HEK293T (cell line): Measurements from ENCODE around the gene BCR.

Experiments used
- CTCF ChIA-PET: fragments of 350-600 bp; formaldehyde crosslinking; extraction: SDS; loops from one replicate; lab custom pipeline; 2021; ENCODE audit warnings: antibody characterized with exemption, inconsistent platforms; lab: Yijun Ruan, JAX
- POLR2A ChIA-PET: fragments of 350-600 bp; formaldehyde crosslinking; extraction: SDS; loops from one replicate; lab custom pipeline; 2020; ENCODE audit warnings: antibody characterized with exemption, inconsistent platforms; lab: Yijun Ruan, JAX
- DNase-seq: peaks from one replicate; pipeline ENCODE4 v3.0.0; 2012; ENCODE audit warnings: mixed read lengths; ENCODE audit errors: extremely low spot score
- ARNT ChIP-seq: fragments of 450-650 bp; IDR thresholded peaks from 2 replicates; pipeline ENCODE4 v1.6.1; 2017; ENCODE audit warnings: mild to moderate bottlenecking
- BHLHE40 ChIP-seq: fragments of 450-650 bp; IDR thresholded peaks from 2 replicates; pipeline ENCODE4 v1.6.1; 2016; ENCODE audit warnings: mild to moderate bottlenecking, moderate library complexity, borderline replicate concordance
- CTBP1 ChIP-seq: fragments of 450-650 bp; IDR thresholded peaks from 2 replicates; pipeline ENCODE4 v1.6.1; 2016; ENCODE audit warnings: borderline replicate concordance
- ELF4 ChIP-seq: fragments of 450-650 bp; IDR thresholded peaks from 2 replicates; pipeline ENCODE4 v1.6.1; 2017; ENCODE audit warnings: antibody characterized with exemption
- FOXA1 ChIP-seq: fragments of 450-650 bp; IDR thresholded peaks from 2 replicates; pipeline ENCODE4 v1.6.1; 2016; ENCODE audit warnings: mild to moderate bottlenecking
- FOXK2 ChIP-seq: fragments of 450-650 bp; IDR thresholded peaks from 2 replicates; pipeline ENCODE4 v1.6.1; 2016; ENCODE audit warnings: mild to moderate bottlenecking
- FOXM1 ChIP-seq: fragments of 450-650 bp; IDR thresholded peaks from 2 replicates; pipeline ENCODE4 v1.6.1; 2017; ENCODE audit warnings: mild to moderate bottlenecking, borderline replicate concordance
- HDGF ChIP-seq: fragments of 450-650 bp; IDR thresholded peaks from 2 replicates; pipeline ENCODE4 v1.6.1; 2017; ENCODE audit warnings: antibody characterized with exemption, borderline replicate concordance
- L3MBTL2 ChIP-seq: fragments of 450-650 bp; conservative IDR thresholded peaks from 2 replicates; pipeline ENCODE4 v1.6.1; 2016; ENCODE audit warnings: mild to moderate bottlenecking
- LEF1 ChIP-seq: fragments of 450-650 bp; IDR thresholded peaks from 2 replicates; pipeline ENCODE4 v1.6.1; 2017; ENCODE audit warnings: mild to moderate bottlenecking, borderline replicate concordance
- NFRKB ChIP-seq: fragments of 450-650 bp; IDR thresholded peaks from 2 replicates; pipeline ENCODE4 v1.6.1; 2016; ENCODE audit warnings: mild to moderate bottlenecking, moderate library complexity
- SP1 ChIP-seq: fragments of 450-650 bp; IDR thresholded peaks from 2 replicates; pipeline ENCODE4 v1.6.1; 2017
- SUZ12 ChIP-seq: fragments of 450-650 bp; IDR thresholded peaks from 2 replicates; pipeline ENCODE4 v1.6.1; 2016; ENCODE audit warnings: mild to moderate bottlenecking
- TARDBP ChIP-seq: fragments of 450-650 bp; IDR thresholded peaks from 2 replicates; pipeline ENCODE4 v1.6.1; 2016
- ZNF384 ChIP-seq: fragments of 450-650 bp; IDR thresholded peaks from 2 replicates; pipeline ENCODE4 v1.6.1; 2016
- TF ChIP-seq, protein P1 (sequence below): fragments of 450-650 bp; IDR thresholded peaks from 2 replicates; pipeline ENCODE4 v1.6.1; 2016

Gene BCR

DNA sequence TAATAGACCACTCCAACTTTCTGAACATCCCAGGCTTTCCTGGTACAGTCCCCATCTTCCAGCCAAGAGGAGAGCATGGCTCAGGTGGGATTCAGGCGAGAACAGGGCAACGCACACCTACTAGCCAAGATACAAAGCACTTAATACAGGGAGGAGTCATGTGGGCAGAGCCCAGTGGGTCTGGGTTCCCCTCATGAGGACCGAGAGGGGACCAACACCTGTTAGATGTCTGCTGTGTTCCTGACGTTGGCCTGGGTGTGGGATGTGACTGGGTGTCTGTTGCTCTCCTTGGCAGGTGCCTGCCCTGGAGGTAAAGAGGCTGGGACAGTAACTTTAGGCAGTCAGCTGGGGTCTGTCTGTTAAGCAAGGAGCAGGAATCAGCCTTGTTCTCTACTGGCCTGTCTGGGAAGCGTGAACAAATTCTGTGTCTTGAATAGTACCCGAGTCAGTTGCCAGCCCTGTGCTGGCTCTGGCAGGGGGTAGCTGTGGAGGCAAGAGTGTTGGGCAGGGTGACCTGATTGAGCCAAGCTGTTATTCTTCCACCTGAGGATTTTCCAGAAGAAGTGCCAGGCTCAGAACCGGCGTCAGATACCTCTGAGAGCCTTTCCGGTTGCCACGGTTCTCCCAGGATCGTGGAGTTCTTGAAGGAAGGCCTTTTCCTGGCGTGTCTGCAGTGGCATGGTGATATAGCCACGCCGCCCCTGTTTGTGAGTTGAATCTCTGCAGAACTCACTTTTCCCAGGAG lies 56.3 kb downstream of the BCR start:
- ChIA-PET CTCF (no interaction called here), POLR2A (no interaction called here)
- DNase-seq, result no peak
- TF ChIP-seq ELF4 (no peak), CTBP1 (no peak), SUZ12 (no peak), LEF1 (no peak), L3MBTL2 (no peak), BHLHE40 (no peak), ARNT (no peak)

DNA sequence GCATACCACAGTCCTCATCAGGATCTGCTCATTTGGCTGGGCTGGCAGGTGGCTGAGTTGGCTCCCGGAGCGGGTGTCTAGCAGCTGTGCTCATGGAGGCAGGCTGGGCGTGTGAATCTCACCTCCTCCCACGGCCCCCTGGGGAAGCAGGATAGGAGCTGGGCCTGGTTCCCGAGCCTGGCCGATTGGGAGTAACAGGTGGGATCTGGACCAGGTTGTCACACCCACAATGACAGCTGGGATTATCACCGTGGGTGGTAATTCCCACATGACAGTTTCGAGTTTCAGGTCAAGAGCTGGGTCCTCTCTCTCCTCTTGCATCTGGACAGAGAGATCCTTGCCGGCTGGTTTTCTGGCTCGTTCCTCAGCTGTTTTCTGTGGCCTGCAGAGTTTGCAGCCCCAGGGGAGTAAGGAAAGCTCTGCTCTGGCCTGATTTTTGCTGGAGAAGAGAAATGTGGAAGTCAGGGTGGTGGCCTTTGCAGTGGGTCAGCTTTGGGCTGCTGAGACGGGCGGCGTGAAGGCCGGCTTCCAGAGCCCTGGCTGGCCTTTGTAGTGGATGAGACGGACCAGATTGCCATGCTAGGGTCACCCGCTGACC lies 57.0 kb downstream of the BCR start:
- ChIA-PET CTCF (no interaction called here), POLR2A (no interaction called here)
- TF ChIP-seq TARDBP (no peak), FOXA1 (no peak), FOXK2 (no peak), NFRKB (no peak), ARNT (no peak), HDGF (no peak), LEF1 (no peak), CTBP1 (no peak), SUZ12 (no peak), ELF4 (no peak), FOXM1 (no peak), L3MBTL2 (no peak), BHLHE40 (no peak), SP1 (no peak), ZNF384 (no peak)
- TF ChIP-seq, protein P1, sequence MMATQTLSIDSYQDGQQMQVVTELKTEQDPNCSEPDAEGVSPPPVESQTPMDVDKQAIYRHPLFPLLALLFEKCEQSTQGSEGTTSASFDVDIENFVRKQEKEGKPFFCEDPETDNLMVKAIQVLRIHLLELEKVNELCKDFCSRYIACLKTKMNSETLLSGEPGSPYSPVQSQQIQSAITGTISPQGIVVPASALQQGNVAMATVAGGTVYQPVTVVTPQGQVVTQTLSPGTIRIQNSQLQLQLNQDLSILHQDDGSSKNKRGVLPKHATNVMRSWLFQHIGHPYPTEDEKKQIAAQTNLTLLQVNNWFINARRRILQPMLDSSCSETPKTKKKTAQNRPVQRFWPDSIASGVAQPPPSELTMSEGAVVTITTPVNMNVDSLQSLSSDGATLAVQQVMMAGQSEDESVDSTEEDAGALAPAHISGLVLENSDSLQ, result no peak
- DNase-seq, result no peak

DNA sequence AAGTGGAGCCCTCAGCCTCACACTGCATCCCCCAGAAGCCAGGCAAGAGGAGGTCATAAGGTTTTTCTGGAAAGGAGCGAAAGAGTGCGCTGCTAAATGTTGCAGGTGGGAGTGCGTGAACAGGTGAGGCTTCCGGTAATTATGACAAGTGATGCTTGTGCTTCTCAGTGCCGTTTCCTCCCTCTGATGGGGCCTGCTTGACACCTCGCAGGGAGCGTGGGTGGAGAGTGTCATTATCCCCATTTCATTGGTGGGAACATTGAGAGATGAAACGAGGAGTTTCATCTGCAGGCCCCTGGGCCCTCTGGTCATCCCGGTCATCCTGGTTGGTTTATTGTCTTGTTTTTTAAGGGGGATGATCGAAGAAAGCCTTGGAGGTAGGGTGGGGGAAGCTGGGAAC lies 57.5 kb downstream of the BCR start:
- ChIA-PET CTCF (no interaction called here), POLR2A (no interaction called here)
- DNase-seq, result no peak
- no peak for TF ChIP-seq L3MBTL2
- TF ChIP-seq, protein P1, result no peak
- TF ChIP-seq TARDBP, result no peak
- no peak for TF ChIP-seq ELF4
- no peak for TF ChIP-seq ARNT
- TF ChIP-seq CTBP1, result no peak
- TF ChIP-seq SP1, result no peak
- no peak for TF ChIP-seq FOXK2
- TF ChIP-seq FOXA1, result no peak

DNA sequence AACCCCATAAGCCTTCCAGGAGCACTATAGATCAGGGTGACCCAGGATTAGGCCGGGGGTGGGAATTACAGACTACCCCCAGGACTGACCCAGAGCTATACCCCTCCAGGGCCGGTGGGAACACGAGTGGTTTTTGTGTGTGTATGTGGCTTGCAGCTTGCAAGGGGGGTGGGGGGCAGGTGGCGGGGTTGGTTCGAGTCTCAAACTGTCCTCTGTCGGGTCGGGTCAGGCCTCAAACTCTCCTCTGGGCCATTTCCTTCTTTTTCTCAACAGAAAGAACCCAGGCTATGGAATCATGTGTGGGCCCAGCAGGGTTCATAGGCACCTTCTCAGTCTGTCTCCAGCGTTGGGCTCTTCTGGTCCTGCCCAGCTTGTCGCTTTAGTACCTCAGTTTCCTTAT lies 58.4 kb downstream of the BCR start:
- POLR2A ChIA-PET, result no interaction called here
- TF ChIP-seq FOXA1 (no peak), CTBP1 (no peak), HDGF (no peak), NFRKB (no peak), TARDBP (no peak), ZNF384 (no peak), ELF4 (no peak), LEF1 (no peak), L3MBTL2 (no peak), FOXM1 (no peak), BHLHE40 (no peak), FOXK2 (no peak), SUZ12 (no peak), SP1 (no peak), ARNT (no peak)
- TF ChIP-seq, protein P1, result no peak
- CTCF ChIA-PET, result interaction anchor here (0.5 kb wide), 1 partner anchor 61 kb away, joined by 3 read pairs; no protein-coding TSS in a partner anchor
- no peak for DNase-seq

DNA sequence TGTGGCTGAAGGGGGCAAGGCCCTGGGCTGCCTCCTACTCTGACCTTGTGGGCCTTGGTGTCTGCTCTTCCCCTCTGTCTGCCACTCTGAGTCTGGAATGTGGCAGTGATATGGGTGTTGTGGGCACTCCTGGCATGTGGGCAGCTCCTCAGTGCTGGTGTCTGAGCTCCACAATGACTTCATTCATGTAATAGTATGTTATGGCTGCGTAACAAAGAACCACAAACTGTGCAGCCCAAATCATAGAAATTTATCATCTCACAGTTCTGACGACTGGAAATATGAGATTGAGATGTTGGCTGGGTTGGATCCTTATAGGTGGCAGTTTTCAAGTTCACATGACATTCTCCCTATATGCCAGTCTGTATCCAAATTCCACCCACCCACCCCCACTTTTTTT lies 59.1 kb downstream of the BCR start:
- ChIA-PET POLR2A (no interaction called here), CTCF (interaction anchor here (0.5 kb wide), 1 partner anchor 61 kb away, joined by 3 read pairs; no protein-coding TSS in a partner anchor)
- TF ChIP-seq BHLHE40 (no peak), NFRKB (no peak), LEF1 (no peak), TARDBP (no peak), HDGF (no peak), ZNF384 (no peak), SUZ12 (no peak), CTBP1 (no peak), FOXA1 (no peak), ARNT (no peak), ELF4 (no peak)
- TF ChIP-seq, protein P1, result no peak
- DNase-seq, result no peak
